IMR-90 (cell line): ENCODE data around the gene PRELID2. TPM values are rescaled to one million over a fixed set of nuclear protein-coding genes. Genes with fewer than 3 reads are reported as not detected.
"Not testable (repeated sequence)": the region's sequence is repeated elsewhere in the genome, so short reads cannot be mapped to it uniquely, and the experiment has no call there.

Experiments used
- ATAC-seq: fragments of 200-7000 bp; cut with Tn5 transposase; 2 replicates; pipeline ENCODE4 v1.9.1; 2020; ENCODE audit warnings: low read depth, mild to moderate bottlenecking, moderate library complexity
- BruUV-seq: library from RNA; stranded (reverse); fragments of 400-500 nt; replicated peaks from 2 replicates; lab custom pipeline; 2021; lab: Mats Ljungman, UMichigan
- CTCF ChIA-PET: fragments of 300-600 bp; formaldehyde crosslinking; extraction: SDS; loops from one replicate; lab custom pipeline; 2021; ENCODE audit warnings: antibody characterized with exemption; lab: Yijun Ruan, JAX
- POLR2A ChIA-PET: fragments of 300-600 bp; sonication (Branson Sonifier 250); formaldehyde crosslinking; loops from one replicate; lab custom pipeline; 2022; ENCODE audit warnings: antibody characterized with exemption; ENCODE audit not compliant: unreplicated experiment; lab: Charles Lee
- DNase-seq: peaks from one replicate; pipeline ENCODE4 v3.0.0; 2013
- H2AFZ ChIP-seq: replicated peaks from 2 replicates; pipeline ENCODE3; 2013; ENCODE audit warnings: low read length, mild to moderate bottlenecking; ENCODE audit not compliant: poor library complexity
- H2AK5ac ChIP-seq: 2 replicates; pipeline ENCODE4 v1.6.1; 2013; ENCODE audit warnings: low read depth, low read length, inconsistent platforms
- H2AK9ac ChIP-seq: replicated peaks from 2 replicates; pipeline ENCODE3; 2013; ENCODE audit warnings: mild to moderate bottlenecking, low read depth, low read length, moderate library complexity; ENCODE audit not compliant: poor library complexity
- H2BK120ac ChIP-seq: 2 replicates; pipeline ENCODE4 v1.6.1; 2013; ENCODE audit warnings: low read depth, low read length, inconsistent platforms
- H2BK15ac ChIP-seq: 3 replicates; pipeline ENCODE4 v1.6.1; 2013; ENCODE audit warnings: low read depth, low read length, inconsistent platforms
- H2BK20ac ChIP-seq: 2 replicates; pipeline ENCODE4 v1.6.1; 2013; ENCODE audit warnings: low read depth, mild to moderate bottlenecking, inconsistent platforms, low read length, moderate library complexity
- H2BK5ac ChIP-seq: 2 replicates; pipeline ENCODE4 v1.6.1; 2013; ENCODE audit warnings: mild to moderate bottlenecking, low read depth, low read length, inconsistent platforms; ENCODE audit not compliant: poor library complexity, severe bottlenecking
- H3K14ac ChIP-seq: replicated peaks from 2 replicates; pipeline ENCODE4 v1.6.1; 2013; ENCODE audit warnings: low read depth, low read length, inconsistent platforms
- H3K18ac ChIP-seq: 2 replicates; pipeline ENCODE4 v1.6.1; 2013; ENCODE audit warnings: low read depth, low read length, control low read depth
- H3K23ac ChIP-seq: 2 replicates; pipeline ENCODE4 v1.6.1; 2013; ENCODE audit warnings: low read depth, low read length, inconsistent platforms
- H3K27ac ChIP-seq: 2 replicates; pipeline ENCODE4 v1.5.1; 2013; ENCODE audit warnings: mild to moderate bottlenecking, control low read depth, low read length; ENCODE audit not compliant: insufficient read depth
- H3K27me3 ChIP-seq: 2 replicates; pipeline ENCODE4 v1.6.1; 2013; ENCODE audit warnings: low read length; ENCODE audit not compliant: control insufficient read depth, insufficient read depth
- H3K36me3 ChIP-seq: 2 replicates; pipeline ENCODE4 v1.6.1; 2013; ENCODE audit warnings: low read length, mixed read lengths; ENCODE audit not compliant: control insufficient read depth, insufficient read depth
- H3K4ac ChIP-seq: 2 replicates; pipeline ENCODE4 v1.6.1; 2013; ENCODE audit warnings: low read depth, low read length, inconsistent platforms
- H3K4me1 ChIP-seq: 2 replicates; pipeline ENCODE4 v1.6.1; 2013; ENCODE audit warnings: low read length, mixed read lengths; ENCODE audit not compliant: control insufficient read depth, insufficient read depth
- H3K4me2 ChIP-seq: 2 replicates; pipeline ENCODE4 v1.6.1; 2013; ENCODE audit warnings: low read depth, mild to moderate bottlenecking, control low read depth, low read length, moderate library complexity
- H3K4me3 ChIP-seq: 2 replicates; pipeline ENCODE4 v1.5.1; 2013; ENCODE audit warnings: low read depth, mild to moderate bottlenecking, control low read depth, low read length, moderate library complexity; ENCODE audit not compliant: insufficient read depth
- H3K56ac ChIP-seq: 2 replicates; pipeline ENCODE4 v1.6.1; 2013; ENCODE audit warnings: low read length, inconsistent platforms; ENCODE audit not compliant: insufficient read depth; ENCODE audit errors: extremely low read depth
- H3K79me1 ChIP-seq, 2 experiments: 2 replicates each; pipeline ENCODE4 v1.6.1; 2013; ENCODE audit warnings: low read length in 2 of 2, inconsistent platforms in 1 of 2, low read depth in 1 of 2
- H3K9ac ChIP-seq: 2 replicates; pipeline ENCODE4 v1.6.1; 2013; ENCODE audit warnings: low read depth, low read length, control low read depth
- H3K9me1 ChIP-seq: 2 replicates; pipeline ENCODE4 v1.6.1; 2013; ENCODE audit warnings: low read length, inconsistent platforms; ENCODE audit not compliant: insufficient read depth
- H3K9me3 ChIP-seq: 2 replicates; pipeline ENCODE4 v1.6.1; 2013; ENCODE audit warnings: low read length; ENCODE audit not compliant: control insufficient read depth, insufficient read depth
- H4K20me1 ChIP-seq: 2 replicates; pipeline ENCODE4 v1.6.1; 2013; ENCODE audit warnings: low read length, inconsistent platforms; ENCODE audit not compliant: insufficient read depth
- H4K5ac ChIP-seq: 2 replicates; pipeline ENCODE4 v1.6.1; 2013; ENCODE audit warnings: mild to moderate bottlenecking, low read depth, low read length, control low read depth
- H4K8ac ChIP-seq, 2 experiments: 2 replicates each; pipeline ENCODE4 v1.6.1; 2013; ENCODE audit warnings: low read depth in 2 of 2, low read length in 2 of 2, control low read depth in 1 of 2, inconsistent platforms in 1 of 2
- H4K91ac ChIP-seq: 2 replicates; pipeline ENCODE4 v1.6.1; 2013; ENCODE audit warnings: low read depth, low read length, inconsistent platforms; ENCODE audit not compliant: insufficient read depth
- BHLHE40 ChIP-seq: fragments of 150-350 bp; IDR thresholded peaks from 2 replicates; pipeline ENCODE4 v1.6.1; 2016; ENCODE audit warnings: mild to moderate bottlenecking, low read depth, low read length
- CEBPB ChIP-seq: IDR thresholded peaks from 2 replicates; pipeline ENCODE4 v1.6.1; 2012; ENCODE audit warnings: low read depth, low read length, improper control_type of control experiment
- CHD1 ChIP-seq: IDR thresholded peaks from 2 replicates; pipeline ENCODE4 v1.6.1; 2012; ENCODE audit warnings: low read depth, low read length, improper control_type of control experiment
- WGBS, 2 experiments: methylation state at CpG; one replicate each; pipeline versions ENCODE4 v1.1.5 to v1.1.7; 2013; ENCODE audit warnings: missing lambda C conversion rate in 2 of 2; ENCODE audit not compliant: insufficient read length in 1 of 2; ENCODE audit errors: extremely low coverage in 2 of 2; 5-methylcytosine and 5-hydroxymethylcytosine counted together
- dilution Hi-C: fragments of 300-500 bp; cut with HindIII; formaldehyde crosslinking; loops from one replicate; pipeline ENCODE4 v1.14.3; 2018; ENCODE audit warnings: low sequenced_read_pairs; ENCODE audit not compliant: unreplicated experiment
- in situ Hi-C: fragments of 300-500 bp; cut with MboI; formaldehyde crosslinking; loops from 3 replicates; pipeline ENCODE4 v1.14.3; 2019; ENCODE audit warnings: low sequenced_read_pairs, inconsistent platforms, mixed read lengths
- intact Hi-C: fragments of 100-400 bp; cut with micrococcal nuclease; formaldehyde crosslinking; loops from 2 replicates; pipeline ENCODE4 v1.10.0; 2022
- polyA plus RNA-seq, 3 experiments: library from polyadenylated mRNA; depleted of rRNA; stranded (reverse); fragments of >200 nt; gene quantifications; 2 replicates each; pipeline ENCODE4 v1.2.3, GENCODE V29; 2012; ENCODE audit warnings: low replicate concordance in 1 of 3
- total RNA-seq: library from RNA; depleted of rRNA; stranded (reverse); fragments of >200 nt; gene quantifications from 2 replicates; pipeline ENCODE4 v1.2.3, GENCODE V29; 2012

The PRELID2 gene
- total and polyA plus RNA-seq, 2 of the 4 experiments (the other 2 are of a cell fraction) = 4.9 to 8.6 TPM

- intact Hi-C loops = loop anchor here (5.0 kb wide), 1 partner anchor 49 kb away; no protein-coding TSS in a partner anchor
- Histone ChIP-seq H4K91ac (no peak overlapping the region), H2BK120ac (no peak overlapping the region), H2AK9ac (no peak overlapping the region), H3K9me1 (no peaks in the 10 kb centered on the region), H3K18ac (no peak overlapping the region), H2AK5ac (no peak overlapping the region), H4K20me1 (no peaks in the 10 kb centered on the region), H2AFZ (peak overlapping the region; percentile 5), H3K4me3 (no peak overlapping the region), H2BK20ac (no peak overlapping the region), H3K23ac (no peak overlapping the region), H4K8ac (no peak overlapping the region), H3K4me1 (no peaks in the 10 kb centered on the region), H2BK15ac (no peak overlapping the region), H3K27me3 (no peaks in the 10 kb centered on the region), H3K4me2 (no peak overlapping the region), H3K27ac (no peak overlapping the region), H3K9me3 (no peaks in the 10 kb centered on the region), H3K4ac (no peak overlapping the region), H3K9ac (no peak overlapping the region), H3K36me3 (no peaks in the 10 kb centered on the region), H3K79me1 (peaks cover 6 to 7% of the 10 kb centered on the region in 2 experiments; a peak in 3 of 4 replicates), H3K14ac (no peak overlapping the region), H3K56ac (no peak overlapping the region), H4K5ac (no peak overlapping the region), H2BK5ac (no peak overlapping the region)
- CTCF ChIA-PET = no interaction called here
- DNase-seq (no peak), ATAC-seq (no peak)
- WGBS, 2 experiments = no CpG with 5 or more reads among the region's 6 CpGs
- no TSS peak for BruUV-seq
- in situ Hi-C loops = loop anchor here (10.0 kb wide), 1 partner anchor 217 kb away; no protein-coding TSS in a partner anchor
- TF ChIP-seq CEBPB = no peak
- no peak for TF ChIP-seq BHLHE40
- TF ChIP-seq CHD1 = no peak
- POLR2A ChIA-PET = no interaction called here
- dilution Hi-C loops = no loop called here
Observed at GRCh38 chr5:145838276-145838675, 3.1 kb upstream of the PRELID2 start.

GRCh38 chr5:145836241-145836640 is 1.1 kb upstream of the PRELID2 start:
- BruUV-seq, H4K20me1 ChIP-seq, POLR2A ChIA-PET, H3K18ac ChIP-seq, H3K27me3 ChIP-seq, ATAC-seq, H3K27ac ChIP-seq, H2BK5ac ChIP-seq, H3K9me3 ChIP-seq, H3K9me1 ChIP-seq, H3K4me3 ChIP-seq, H3K4me1 ChIP-seq, H2BK20ac ChIP-seq, H3K36me3 ChIP-seq, H3K4me2 ChIP-seq, H4K91ac ChIP-seq, DNase-seq, H3K56ac ChIP-seq, H3K9ac ChIP-seq, dilution Hi-C loops, H3K23ac ChIP-seq: not testable (repeated sequence)
- Histone ChIP-seq H3K79me1 (peaks cover 12% of the 10 kb centered on the region in 2 experiments; a peak in 3 of 4 replicates), H3K14ac (0 out of 2 replicates have a peak overlapping the region, but pooled peaks have one; percentile 87), H4K5ac (peak overlapping the region; percentile 30; the same call in 1 of the 2 replicates), H4K8ac (peak overlapping the region; percentile 79 to 90; a peak in 3 of 4 replicates), H2BK15ac (0 out of 3 replicates have a peak overlapping the region, but pooled peaks have one; percentile 4), H2AFZ (peak overlapping the region; percentile 93), H3K4ac (peak overlapping the region; percentile 67), H2AK5ac (peak overlapping the region; percentile 15; the same call in 1 of the 2 replicates), H2AK9ac (peak overlapping the region; percentile 50), H2BK120ac (0 out of 2 replicates have a peak overlapping the region, but pooled peaks have one; percentile 0)
- CTCF ChIA-PET = interaction anchor here (0.7 kb wide), 1 partner anchor 469 kb away, joined by 8 read pairs; no protein-coding TSS in a partner anchor
- WGBS, 2 experiments = no CpG with 5 or more reads among the region's 13 CpGs
- in situ Hi-C loops = loop anchor here (10.0 kb wide), 1 partner anchor 219 kb away; no protein-coding TSS in a partner anchor
- intact Hi-C loops = loop anchor here (5.0 kb wide), 1 partner anchor 51 kb away; no protein-coding TSS in a partner anchor
